Uterus (tissue), 4 donors: ENCODE data around the gene ZNF311. TPM values are rescaled to one million over a fixed set of nuclear protein-coding genes. Genes with fewer than 3 reads are reported as not detected.

ENCODE experiments used
- DNase-seq, 2 donors: peaks; one replicate each; pipeline ENCODE4 v3.0.0-alpha.2; 2019 to 2020
- H3K27ac ChIP-seq, 2 donors: fragments of 200-600 bp; sonication (generic); 1 replicate in 1 of 2; 2 replicates in 1 of 2; pipeline ENCODE4 v1.5.1; 2016 to 2018
- H3K27me3 ChIP-seq, 2 donors: fragments of 200-600 bp; sonication (generic); one replicate each; pipeline ENCODE4 v1.5.1; 2018 to 2019; ENCODE audit warnings: control low read depth in 1 of 2
- H3K36me3 ChIP-seq, 2 donors: fragments of 200-600 bp; sonication (generic); one replicate each; pipeline ENCODE4 v1.5.1; 2019; ENCODE audit warnings: control low read depth in 1 of 2
- H3K4me1 ChIP-seq, 2 donors: fragments of 200-600 bp; sonication (generic); one replicate each; pipeline ENCODE4 v1.5.1; 2018 to 2019; ENCODE audit warnings: control low read depth in 1 of 2
- H3K4me3 ChIP-seq, 2 donors: fragments of 200-600 bp; sonication (generic); 1 replicate in 1 of 2; 2 replicates in 1 of 2; pipeline ENCODE4 v1.5.1; 2018 to 2019; ENCODE audit warnings: mild to moderate bottlenecking in 1 of 2
- H3K9me3 ChIP-seq, 2 donors: fragments of 200-600 bp; sonication (generic); one replicate each; pipeline ENCODE4 v1.5.1; 2019; ENCODE audit warnings: control low read depth in 1 of 2
- CTCF ChIP-seq, 4 experiments: fragments of 200-600 bp in 2 of 4; fragments of 450-650 bp in 2 of 4; sonication (generic) in 2 of 4; IDR thresholded peaks; one replicate each; pipeline ENCODE4 v1.5.1; 2016 to 2019; ENCODE audit warnings: antibody characterized with exemption in 4 of 4, mild to moderate bottlenecking in 2 of 4, moderate library complexity in 1 of 4
- POLR2A ChIP-seq, 2 donors: fragments of 450-650 bp; IDR thresholded peaks; one replicate each; pipeline ENCODE4 v1.6.1; 2016; ENCODE audit warnings: antibody characterized with exemption in 2 of 2, mild to moderate bottlenecking in 1 of 2, moderate library complexity in 1 of 2
- intact Hi-C: fragments of 100-400 bp; cut with DNase I; formaldehyde crosslinking; loops from one replicate; pipeline ENCODE4 v1.15.1; 2023; ENCODE audit warnings: low total_unique reads
- total RNA-seq, 4 donors: library from RNA; depleted of rRNA in 3 of 4; stranded (reverse); fragments of >200 nt in 3 of 4; gene quantifications; one replicate each; pipeline versions ENCODE4 v1.1.0 to v1.2.4, GENCODE V29; 2014 to 2023
- donor health status: DM: yes; HTN: yes; CAD: no.

Gene ZNF311
- total RNA-seq, 4 donors from 2014 or later = 0.51 to 4.1 (median 1.1) TPM

GRCh38 chr6:29025927-29026585 lies 20.9 kb upstream of the ZNF311 start:
- TF ChIP-seq CTCF (IDR thresholded peaks at IDR 0.05) (no peak), POLR2A (IDR thresholded peaks at IDR 0.05) (no peak)
- Histone ChIP-seq H3K4me3 (no peak overlapping the region), H3K36me3 (no peaks in the 10 kb centered on the region), H3K27me3 (peaks cover 0 to 9% of the 10 kb centered on the region in 2 donors), H3K9me3 (no peaks in the 10 kb centered on the region), H3K4me1 (no peaks in the 10 kb centered on the region), H3K27ac (no peak overlapping the region)
- DNase-seq = no peak
- intact Hi-C loops = no loop called here

- Histone ChIP-seq H3K27ac (no peak overlapping the region), H3K36me3 (peaks cover 0 to 2% of the 10 kb centered on the region in 2 donors), H3K27me3 (peaks cover 0 to 14% of the 10 kb centered on the region in 2 donors), H3K4me1 (no peaks in the 10 kb centered on the region), H3K9me3 (no peaks in the 10 kb centered on the region), H3K4me3 (no peak overlapping the region)
- TF ChIP-seq POLR2A (IDR thresholded peaks at IDR 0.05) (no peak), CTCF (IDR thresholded peaks at IDR 0.05) (no peak)
- intact Hi-C loops = no loop called here
- DNase-seq = no peak
Measured at GRCh38 chr6:29021434-29021833, 16.3 kb upstream of the ZNF311 start.

- no peaks in the 10 kb centered on the region for H3K9me3 ChIP-seq
- DNase-seq = no peak
- intact Hi-C loops = loop anchor here (10.0 kb wide), 1 partner anchor 185 kb away; no protein-coding TSS in a partner anchor
Measured at GRCh38 chr6:29019629-29020028, 14.5 kb upstream of the ZNF311 start.

GRCh38 chr6:29017428-29017802 lies 12.3 kb upstream of the ZNF311 start:
- Histone ChIP-seq H3K36me3 (peaks cover 0 to 2% of the 10 kb centered on the region in 2 donors), H3K4me3 (peak overlapping the region in 1 of 2 donors; percentile 51), H3K9me3 (no peaks in the 10 kb centered on the region), H3K27ac (no peak overlapping the region), H3K4me1 (no peaks in the 10 kb centered on the region), H3K27me3 (peaks cover 9 to 14% of the 10 kb centered on the region in 2 donors)
- DNase-seq = no peak
- TF ChIP-seq POLR2A (IDR thresholded peaks at IDR 0.05) = no peak
- no peak for TF ChIP-seq CTCF (IDR thresholded peaks at IDR 0.05)
- intact Hi-C loops = loop anchor here (10.0 kb wide), 1 partner anchor 183 kb away; no protein-coding TSS in a partner anchor

More at GRCh38 chr6:29019629-29020028, 14.5 kb upstream of the ZNF311 start:
- Histone ChIP-seq H3K4me1 (no peaks in the 10 kb centered on the region), H3K27me3 (peaks cover 5 to 7% of the 10 kb centered on the region in 2 donors), H3K4me3 (no peak overlapping the region), H3K36me3 (peaks cover 0 to 2% of the 10 kb centered on the region in 2 donors), H3K27ac (no peak overlapping the region)
- TF ChIP-seq CTCF (IDR thresholded peaks at IDR 0.05) = no peak
- TF ChIP-seq POLR2A (IDR thresholded peaks at IDR 0.05) = no peak
